ENCODE data around the gene UROC1.
"Not testable (repeated sequence)": the region's sequence is repeated elsewhere in the genome, so short reads cannot be mapped to it uniquely, and the experiment has no call there.

The UROC1 gene

DNA sequence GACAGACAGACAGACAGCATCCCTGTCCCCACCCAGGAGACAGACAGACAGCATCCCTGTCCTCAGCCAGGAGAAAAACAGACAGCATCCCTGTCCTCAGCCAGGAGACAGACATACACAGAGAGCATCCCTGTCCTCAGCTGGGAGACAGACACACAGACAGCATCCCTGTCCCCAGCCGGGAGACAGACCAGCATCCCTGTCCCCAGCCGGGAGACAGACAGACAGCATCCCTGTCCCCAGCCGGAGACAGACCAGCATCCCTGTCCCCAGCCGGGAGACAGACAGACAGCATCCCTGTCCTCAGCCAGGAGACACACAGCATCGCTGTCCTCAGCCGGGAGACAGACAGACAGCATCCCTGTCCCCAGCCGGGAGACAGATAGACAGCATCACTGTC lies 17.1 kb upstream of the UROC1 start:
- H2BK5ac ChIP-seq (ENCODE audit: low read depth, low read length, poor library complexity); H2BK120ac ChIP-seq (ENCODE audit: insufficient read depth, low read length, poor library complexity); H3K23ac ChIP-seq (ENCODE audit: low read length); H3K9ac ChIP-seq (ENCODE audit: low read length); H3K4me2 ChIP-seq (ENCODE audit: low read length); H2AFZ ChIP-seq (ENCODE audit: insufficient read depth, low read length, poor library complexity); H2BK12ac ChIP-seq (ENCODE audit: low read length); DNase-seq; H4K8ac ChIP-seq (ENCODE audit: low read depth, low read length); H3K79me2 ChIP-seq (ENCODE audit: control insufficient read depth, insufficient read depth, low read length, poor library complexity); H3K18ac ChIP-seq (ENCODE audit: low read length); H3K4me1 ChIP-seq (ENCODE audit: control insufficient read depth in 1 of 2, insufficient read depth in 2 of 2, low read length in 2 of 2); H2AK5ac ChIP-seq (ENCODE audit: low read length); H3K36me3 ChIP-seq (ENCODE audit: control insufficient read depth in 1 of 2, insufficient read depth in 2 of 2, low read length in 2 of 2); H4K12ac ChIP-seq (ENCODE audit: low read depth, low read length); H3K4ac ChIP-seq (ENCODE audit: low read depth, low read length); H3K27ac ChIP-seq (ENCODE audit: low read depth, low read length); H3K79me1 ChIP-seq (ENCODE audit: low read length); H3K14ac ChIP-seq (ENCODE audit: low read length); H3K9me3 ChIP-seq (ENCODE audit: insufficient read depth, low read depth, low read length); H3K27me3 ChIP-seq (ENCODE audit: insufficient read depth, low read length); H4K91ac ChIP-seq (ENCODE audit: low read depth, low read length); H3K4me3 ChIP-seq (ENCODE audit: low read depth, low read length): not testable (repeated sequence)
- no CpG with 5 or more reads among the region's 7 CpGs for WGBS (ENCODE audit: extremely low coverage, insufficient coverage, insufficient read length)

DNA sequence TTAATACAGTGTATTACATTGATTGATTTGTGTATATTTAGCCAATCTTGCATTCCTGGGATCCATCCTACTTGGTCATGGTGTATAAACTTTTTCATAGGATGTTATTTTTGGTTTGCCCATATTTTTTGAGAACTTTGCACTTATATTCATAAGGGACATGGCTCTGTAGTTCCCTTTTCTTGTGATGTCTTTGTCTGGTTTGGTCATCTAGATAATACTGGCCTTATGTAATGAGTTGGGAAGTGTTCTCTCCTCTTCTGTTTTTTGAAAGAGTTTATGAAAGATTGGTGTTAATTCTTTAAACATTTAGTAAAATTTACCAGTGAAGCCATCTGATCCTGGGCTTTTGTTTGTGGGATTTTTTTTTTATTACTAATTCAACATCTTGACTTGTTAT lies 15.9 kb upstream of the UROC1 start:
- no peaks in the 10 kb centered on the region for H3K79me2 ChIP-seq (ENCODE audit: control insufficient read depth, insufficient read depth, low read length, poor library complexity)
- H3K27ac ChIP-seq (ENCODE audit: low read depth, low read length), result no peak overlapping the region
- no peak overlapping the region for H2AK5ac ChIP-seq (ENCODE audit: low read length)
- H4K12ac ChIP-seq (ENCODE audit: low read depth, low read length), result no peak overlapping the region
- no peak overlapping the region for H3K23ac ChIP-seq (ENCODE audit: low read length)
- no peak overlapping the region for H2BK12ac ChIP-seq (ENCODE audit: low read length)
- H2BK120ac ChIP-seq (ENCODE audit: insufficient read depth, low read length, poor library complexity), result no peak overlapping the region
- no peak overlapping the region for H3K4ac ChIP-seq (ENCODE audit: low read depth, low read length)
- H3K36me3 ChIP-seq (ENCODE audit: control insufficient read depth in 1 of 2, insufficient read depth in 2 of 2, low read length in 2 of 2), result no peaks in the 10 kb centered on the region
- H3K4me2 ChIP-seq (ENCODE audit: low read length), result no peak overlapping the region
- DNase-seq, result no peak
- no peaks in the 10 kb centered on the region for H3K4me1 ChIP-seq (ENCODE audit: control insufficient read depth in 1 of 2, insufficient read depth in 2 of 2, low read length in 2 of 2)
- no peak overlapping the region for H3K18ac ChIP-seq (ENCODE audit: low read length)
- H3K9ac ChIP-seq (ENCODE audit: low read length), result no peak overlapping the region
- no peak overlapping the region for H4K8ac ChIP-seq (ENCODE audit: low read depth, low read length)
- no peak overlapping the region for H3K14ac ChIP-seq (ENCODE audit: low read length)
- no peak overlapping the region for H2BK5ac ChIP-seq (ENCODE audit: low read depth, low read length, poor library complexity)
- no peak overlapping the region for H3K4me3 ChIP-seq (ENCODE audit: low read depth, low read length)
- H4K91ac ChIP-seq (ENCODE audit: low read depth, low read length), result no peak overlapping the region
- H2AFZ ChIP-seq (ENCODE audit: insufficient read depth, low read length, poor library complexity), result no peak overlapping the region
- no peaks in the 10 kb centered on the region for H3K27me3 ChIP-seq (ENCODE audit: insufficient read depth, low read length)
- peaks cover 2% of the 10 kb centered on the region for H3K9me3 ChIP-seq (ENCODE audit: insufficient read depth, low read depth, low read length)
- H3K79me1 ChIP-seq (ENCODE audit: low read length), result no peaks in the 10 kb centered on the region

DNA sequence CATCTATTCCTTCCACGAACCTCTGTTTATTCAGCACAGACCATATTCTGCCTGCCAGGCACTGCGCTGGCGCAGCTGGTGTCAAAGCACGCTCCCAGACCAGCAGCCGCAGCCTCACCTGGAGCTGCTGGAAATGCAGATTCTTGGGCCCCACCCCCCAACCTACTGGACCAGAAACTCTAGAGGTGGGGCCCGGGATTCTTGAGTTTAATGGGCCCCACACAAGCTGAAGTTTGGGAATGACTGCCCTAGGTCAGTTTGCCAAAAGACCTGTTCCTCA lies 13.4 kb upstream of the UROC1 start:
- Histone ChIP-seq H3K9me3 (ENCODE audit: insufficient read depth, low read depth, low read length) (peaks cover 2% of the 10 kb centered on the region), H3K36me3 (ENCODE audit: control insufficient read depth in 1 of 2, insufficient read depth in 2 of 2, low read length in 2 of 2) (no peaks in the 10 kb centered on the region)
- no CpG with 5 or more reads among the region's 6 CpGs for WGBS (ENCODE audit: extremely low coverage, insufficient coverage, insufficient read length)

DNA sequence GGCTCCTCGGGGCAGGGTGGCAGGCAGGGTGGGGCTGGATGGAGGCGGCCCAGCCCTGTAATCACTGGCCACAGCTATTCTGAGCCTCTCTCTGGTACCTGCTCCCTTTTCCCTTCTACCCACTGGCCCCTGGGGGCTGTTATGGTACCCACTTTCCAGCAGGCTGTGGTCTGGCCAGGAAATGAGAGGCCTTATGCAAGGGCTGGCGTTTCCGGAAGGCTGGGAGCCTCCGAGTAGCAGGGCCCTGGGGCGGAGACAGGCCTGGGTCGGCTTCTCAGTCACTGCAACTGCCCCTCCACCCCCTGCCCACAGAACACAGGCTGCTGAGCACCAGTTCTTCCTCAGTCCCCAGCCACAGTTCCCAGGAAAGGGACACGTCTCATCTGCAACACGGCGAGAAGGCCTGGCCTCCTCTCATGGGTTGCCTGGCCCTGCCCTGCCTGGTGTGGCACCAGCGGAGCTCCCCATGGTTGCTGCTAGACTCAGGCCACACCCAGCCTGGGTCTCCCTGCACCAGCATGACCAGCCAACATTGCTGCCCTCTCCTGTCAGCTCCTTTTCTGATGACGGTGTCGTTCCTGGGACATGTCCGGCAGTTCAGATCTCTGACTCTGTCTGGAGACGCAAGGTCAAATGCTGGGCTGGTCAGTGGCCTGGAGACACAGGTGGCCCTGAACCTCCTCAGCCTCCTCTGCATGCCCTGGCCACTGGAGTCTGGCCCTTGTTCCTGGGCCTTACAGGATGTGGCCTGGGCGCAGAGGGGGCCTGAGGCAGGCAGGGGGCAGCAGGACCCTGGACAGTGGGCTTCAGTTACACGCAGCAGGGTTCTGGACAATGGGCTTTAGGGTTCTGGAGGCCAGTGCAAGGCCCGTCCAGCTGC lies 12.8 kb upstream of the UROC1 start:
- H3K9ac ChIP-seq (ENCODE audit: low read length), result no peak overlapping the region
- WGBS (ENCODE audit: extremely low coverage, insufficient coverage, insufficient read length), result no CpG with 5 or more reads among the region's 18 CpGs
- no peak overlapping the region for H3K14ac ChIP-seq (ENCODE audit: low read length)
- no peak overlapping the region for H2BK120ac ChIP-seq (ENCODE audit: insufficient read depth, low read length, poor library complexity)
- no peak overlapping the region for H3K23ac ChIP-seq (ENCODE audit: low read length)
- H2AFZ ChIP-seq (ENCODE audit: insufficient read depth, low read length, poor library complexity), result no peak overlapping the region
- H3K27me3 ChIP-seq (ENCODE audit: insufficient read depth, low read length), result no peaks in the 10 kb centered on the region
- no peaks in the 10 kb centered on the region for H3K36me3 ChIP-seq (ENCODE audit: control insufficient read depth in 1 of 2, insufficient read depth in 2 of 2, low read length in 2 of 2)
- H3K4ac ChIP-seq (ENCODE audit: low read depth, low read length), result no peak overlapping the region
- no peak overlapping the region for H3K27ac ChIP-seq (ENCODE audit: low read depth, low read length)
- H4K91ac ChIP-seq (ENCODE audit: low read depth, low read length), result no peak overlapping the region
- no peak for DNase-seq
- no peaks in the 10 kb centered on the region for H3K79me2 ChIP-seq (ENCODE audit: control insufficient read depth, insufficient read depth, low read length, poor library complexity)
- H3K4me1 ChIP-seq (ENCODE audit: control insufficient read depth in 1 of 2, insufficient read depth in 2 of 2, low read length in 2 of 2), result no peaks in the 10 kb centered on the region
- no peak overlapping the region for H4K12ac ChIP-seq (ENCODE audit: low read depth, low read length)
- no peak overlapping the region for H3K18ac ChIP-seq (ENCODE audit: low read length)
- no peak overlapping the region for H2BK12ac ChIP-seq (ENCODE audit: low read length)
- H3K79me1 ChIP-seq (ENCODE audit: low read length), result no peaks in the 10 kb centered on the region
- H3K9me3 ChIP-seq (ENCODE audit: insufficient read depth, low read depth, low read length), result peaks cover 2% of the 10 kb centered on the region
- no peak overlapping the region for H4K8ac ChIP-seq (ENCODE audit: low read depth, low read length)
- no peak overlapping the region for H2AK5ac ChIP-seq (ENCODE audit: low read length)
- H3K4me3 ChIP-seq (ENCODE audit: low read depth, low read length), result no peak overlapping the region
- no peak overlapping the region for H3K4me2 ChIP-seq (ENCODE audit: low read length)
- H2BK5ac ChIP-seq (ENCODE audit: low read depth, low read length, poor library complexity), result no peak overlapping the region

More for the DNA sequence above, 13.4 kb upstream of the UROC1 start:
- Histone ChIP-seq H3K4me2 (ENCODE audit: low read length) (no peak overlapping the region), H4K91ac (ENCODE audit: low read depth, low read length) (no peak overlapping the region), H3K9ac (ENCODE audit: low read length) (no peak overlapping the region), H3K27ac (ENCODE audit: low read depth, low read length) (no peak overlapping the region), H4K12ac (ENCODE audit: low read depth, low read length) (no peak overlapping the region), H3K4ac (ENCODE audit: low read depth, low read length) (no peak overlapping the region), H2BK120ac (ENCODE audit: insufficient read depth, low read length, poor library complexity) (no peak overlapping the region), H2AK5ac (ENCODE audit: low read length) (no peak overlapping the region), H3K27me3 (ENCODE audit: insufficient read depth, low read length) (no peaks in the 10 kb centered on the region), H2AFZ (ENCODE audit: insufficient read depth, low read length, poor library complexity) (no peak overlapping the region), H3K79me2 (ENCODE audit: control insufficient read depth, insufficient read depth, low read length, poor library complexity) (no peaks in the 10 kb centered on the region), H4K8ac (ENCODE audit: low read depth, low read length) (no peak overlapping the region), H3K18ac (ENCODE audit: low read length) (no peak overlapping the region), H3K14ac (ENCODE audit: low read length) (no peak overlapping the region), H2BK5ac (ENCODE audit: low read depth, low read length, poor library complexity) (no peak overlapping the region), H2BK12ac (ENCODE audit: low read length) (no peak overlapping the region), H3K4me1 (ENCODE audit: control insufficient read depth in 1 of 2, insufficient read depth in 2 of 2, low read length in 2 of 2) (no peaks in the 10 kb centered on the region), H3K23ac (ENCODE audit: low read length) (no peak overlapping the region), H3K4me3 (ENCODE audit: low read depth, low read length) (no peak overlapping the region), H3K79me1 (ENCODE audit: low read length) (no peaks in the 10 kb centered on the region)
- no peak for DNase-seq
